ENCODE measurements around the gene SMARCD3. TPM values are rescaled to one million over a fixed set of nuclear protein-coding genes. Genes with fewer than 3 reads are reported as not detected.

Gene SMARCD3
- total RNA-seq (2022; extraction: Qiagen RNA extraction; ENCODE audit: low read depth): 7.9 to 12.4 TPM (median 10.5 TPM) in 5 replicates

DNA sequence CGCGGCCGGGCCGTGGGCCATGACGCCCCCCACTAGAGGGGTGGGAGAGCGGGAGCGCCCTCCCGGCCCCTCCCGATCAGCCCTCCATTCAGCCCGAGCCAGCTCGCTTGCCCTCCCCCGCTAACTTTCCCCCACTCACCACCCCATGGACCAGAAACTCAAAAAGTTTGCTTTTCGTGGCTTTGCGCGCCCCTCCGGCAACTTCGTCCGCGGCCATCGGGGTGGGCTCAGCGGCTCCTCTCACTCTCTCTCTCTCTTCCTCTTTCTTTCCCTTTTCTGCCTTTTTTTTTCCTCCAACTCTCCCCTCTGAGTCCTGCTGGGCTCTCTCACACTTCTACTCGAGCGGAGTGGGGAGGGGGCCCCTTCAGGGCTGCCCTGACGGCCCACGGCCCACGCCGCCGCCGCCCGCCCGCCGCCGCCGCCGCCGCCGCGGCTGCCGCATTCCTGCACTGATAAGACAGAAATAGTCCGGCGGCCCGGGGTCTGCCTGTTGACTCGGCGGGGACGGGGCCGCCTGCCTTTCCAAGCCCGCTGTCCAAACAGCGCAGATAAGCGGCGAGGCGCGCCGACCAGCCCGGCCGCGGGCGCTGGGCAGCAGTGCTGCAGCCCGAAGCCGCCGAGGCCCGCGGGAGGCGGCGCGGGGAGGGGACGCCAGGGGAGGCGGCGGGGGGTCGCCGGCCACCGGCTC, at the start of gene SMARCD3:
TSS of gene SMARCD3 (minus strand) at position 349 of the 688 bp plus-strand sequence. CDS start at position 217, 132 bp downstream.

GRCh38 chr7:151232091-151232916, 16.2 kb downstream of the SMARCD3 start, which contains the start of gene CHPF2:
Gene CHPF2 (plus strand): TSS chr7:151232483. CDS start chr7:151234012, 1,529 bp downstream.

DNA sequence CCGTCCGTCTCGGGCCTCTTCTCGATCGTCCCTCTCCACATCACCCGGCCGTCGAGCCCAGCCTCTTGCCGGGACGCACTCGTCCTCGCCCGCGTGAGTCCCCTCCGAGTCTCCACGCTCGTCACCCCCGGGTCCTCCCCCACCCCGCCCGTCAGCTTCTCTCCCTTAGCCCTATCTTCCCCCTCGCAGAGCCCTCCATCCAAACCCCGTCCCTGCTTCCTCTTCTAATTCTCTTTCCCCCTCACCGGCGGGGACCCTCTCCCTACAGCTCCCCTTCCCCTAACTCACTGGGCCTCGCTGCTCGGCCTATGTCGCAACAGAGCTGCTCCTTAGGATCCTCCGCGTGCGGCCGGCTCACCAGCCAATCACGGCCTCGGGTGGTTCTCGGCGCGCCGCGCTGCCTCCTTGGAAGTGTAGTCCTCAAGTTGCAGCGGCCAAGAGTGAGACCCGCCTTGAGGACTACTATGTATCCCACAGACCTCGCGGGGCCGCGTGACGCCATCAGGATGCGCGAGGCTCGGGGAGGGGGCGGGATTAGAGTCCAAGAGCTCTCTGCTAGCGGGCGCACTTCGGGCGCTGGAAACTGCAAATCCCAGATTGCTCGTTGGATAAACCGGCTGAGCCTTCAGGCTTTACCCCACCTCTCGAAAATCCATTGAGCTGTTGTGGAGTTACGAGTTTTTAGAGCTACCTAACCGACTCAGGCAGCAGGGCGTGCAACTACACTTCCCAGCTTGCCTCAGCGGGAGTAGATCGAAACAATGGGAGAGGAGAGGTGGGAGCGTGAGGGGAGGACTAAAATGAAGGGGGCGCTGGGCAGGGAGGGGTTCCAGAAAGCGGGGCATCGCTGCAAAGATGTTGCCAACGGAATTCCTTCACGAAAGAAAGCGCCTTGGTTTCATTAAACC, 21.4 kb downstream of the SMARCD3 start, which contains the start of gene ABCF2:
TSS of gene ABCF2 (minus strand) at position 331 of the 908 bp plus-strand sequence. CDS start 747 bp downstream, outside the sequence.

GRCh38 chr7:151210087-151210854, 38.2 kb downstream of the SMARCD3 start, which contains the start of gene H2BK1:
Gene H2BK1 (minus strand): TSS chr7:151210488. CDS start chr7:151210318, 170 bp downstream.

Other genes with a start within 250 kb of the SMARCD3 start
- 0.14 to 0.84 TPM (median 0.60 TPM) in 5 replicates for gene ATG9B, start 224.2 kb downstream of the SMARCD3 start, total RNA-seq (2022; extraction: Qiagen RNA extraction; ENCODE audit: low read depth)
- gene ABCB8, start 220.2 kb downstream of the SMARCD3 start, total RNA-seq (2022; extraction: Qiagen RNA extraction; ENCODE audit: low read depth): 37.6 to 53.7 TPM (median 49.4 TPM) in 5 replicates
- 7.5 to 13.1 TPM (median 10.6 TPM) in 5 replicates for gene ASIC3, start 200.2 kb downstream of the SMARCD3 start, total RNA-seq (2022; extraction: Qiagen RNA extraction; ENCODE audit: low read depth)
- gene CDK5, start 190.8 kb downstream of the SMARCD3 start, total RNA-seq (2022; extraction: Qiagen RNA extraction; ENCODE audit: low read depth): 31.5 to 33.1 TPM (median 32.4 TPM) in 5 replicates
- 206 to 317 TPM (median 271 TPM) in 5 replicates for gene SLC4A2, start 189.1 kb downstream of the SMARCD3 start, total RNA-seq (2022; extraction: Qiagen RNA extraction; ENCODE audit: low read depth)
- gene FASTK, start 167.9 kb downstream of the SMARCD3 start, total RNA-seq (2022; extraction: Qiagen RNA extraction; ENCODE audit: low read depth): 51.3 to 84.8 TPM (median 73.9 TPM) in 5 replicates
- 34.7 to 58.3 TPM (median 48.2 TPM) in 5 replicates for gene TMUB1, start 165.2 kb downstream of the SMARCD3 start, total RNA-seq (2022; extraction: Qiagen RNA extraction; ENCODE audit: low read depth)
- gene AGAP3, start 162.2 kb downstream of the SMARCD3 start, total RNA-seq (2022; extraction: Qiagen RNA extraction; ENCODE audit: low read depth): 62.0 to 72.4 TPM (median 67.1 TPM) in 5 replicates
- gene GBX1, start 81.0 kb downstream of the SMARCD3 start, total RNA-seq (2022; extraction: Qiagen RNA extraction; ENCODE audit: low read depth): 0.18 TPM in 1 of 5 replicates, not detected in the others
- not detected in 5 replicates for gene ASB10, start 61.4 kb downstream of the SMARCD3 start, total RNA-seq (2022; extraction: Qiagen RNA extraction; ENCODE audit: low read depth)
- gene H2BK1, start 38.2 kb downstream of the SMARCD3 start, total RNA-seq (2022; extraction: Qiagen RNA extraction; ENCODE audit: low read depth): not detected in 5 replicates
- gene ABCF2, start 21.5 kb downstream of the SMARCD3 start, total RNA-seq (2022; extraction: Qiagen RNA extraction; ENCODE audit: low read depth): 65.3 to 71.7 TPM (median 70.5 TPM) in 5 replicates
- 43.2 to 52.5 TPM (median 47.1 TPM) in 5 replicates for gene CHPF2, start 16.2 kb downstream of the SMARCD3 start, total RNA-seq (2022; extraction: Qiagen RNA extraction; ENCODE audit: low read depth)
- gene NUB1, start 93.1 kb upstream of the SMARCD3 start, total RNA-seq (2022; extraction: Qiagen RNA extraction; ENCODE audit: low read depth): 36.4 to 41.6 TPM (median 39.4 TPM) in 5 replicates
- 0.07 to 0.20 TPM (median 0.13 TPM) in 4 of 5 replicates, not detected in the other for gene WDR86, start 161.3 kb upstream of the SMARCD3 start, total RNA-seq (2022; extraction: Qiagen RNA extraction; ENCODE audit: low read depth)
- gene CRYGN, start 191.4 kb upstream of the SMARCD3 start, total RNA-seq (2022; extraction: Qiagen RNA extraction; ENCODE audit: low read depth): not detected in 5 replicates